Tongue (tissue), 2 donors: ENCODE data around the gene ANKS3. TPM values are rescaled to one million over a fixed set of nuclear protein-coding genes. Genes with fewer than 3 reads are reported as not detected.

Experiments
- DNase-seq: peaks from one replicate; pipeline ENCODE4 v3.0.0-alpha.2; 2015
- total RNA-seq: library from RNA; depleted of rRNA; stranded (reverse); fragments of >200 nt; gene quantifications from one replicate; pipeline ENCODE4 v1.2.3, GENCODE V29; 2014

ANKS3 gene
- total RNA-seq, 1 donor from 2014 or later: 20.7 TPM

DNA sequence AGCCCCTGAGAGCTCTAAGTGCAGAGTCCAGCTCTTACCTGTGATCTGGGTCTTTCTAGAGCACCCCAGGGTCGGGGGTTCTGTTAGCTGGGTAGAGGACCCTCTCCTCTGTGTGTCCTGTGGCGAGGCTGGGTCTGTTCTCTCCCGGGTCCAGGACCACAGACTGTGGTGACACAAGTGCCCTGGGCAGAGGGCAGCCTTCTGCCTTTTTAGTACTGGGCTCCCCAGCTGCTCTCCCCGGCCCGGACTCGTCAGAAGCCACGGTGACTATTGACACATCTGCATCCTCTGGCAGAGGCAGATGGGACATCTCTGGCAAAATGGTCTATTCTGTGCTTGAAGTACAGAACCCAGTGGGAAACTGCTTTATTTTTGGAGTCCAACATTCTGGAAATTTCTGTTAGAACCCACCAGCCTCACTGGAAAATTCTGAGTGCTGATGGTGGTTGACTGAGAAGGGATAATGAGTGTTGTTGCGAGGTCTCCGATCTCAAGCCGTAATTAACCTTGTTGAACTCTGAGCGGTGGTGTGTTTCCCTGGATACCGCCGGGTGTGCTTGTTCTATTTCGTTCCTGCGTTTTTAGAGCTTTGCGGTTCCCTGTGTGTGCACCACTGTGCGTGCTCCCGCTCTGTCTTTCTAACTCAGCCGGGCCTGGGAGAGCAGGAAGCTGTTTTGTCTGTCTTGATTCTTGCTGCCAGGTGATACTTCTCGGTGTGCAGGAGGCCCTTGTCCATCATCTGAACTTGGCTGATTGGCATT is 66.7 kb downstream of the ANKS3 start:
- DNase-seq: no peak

DNA sequence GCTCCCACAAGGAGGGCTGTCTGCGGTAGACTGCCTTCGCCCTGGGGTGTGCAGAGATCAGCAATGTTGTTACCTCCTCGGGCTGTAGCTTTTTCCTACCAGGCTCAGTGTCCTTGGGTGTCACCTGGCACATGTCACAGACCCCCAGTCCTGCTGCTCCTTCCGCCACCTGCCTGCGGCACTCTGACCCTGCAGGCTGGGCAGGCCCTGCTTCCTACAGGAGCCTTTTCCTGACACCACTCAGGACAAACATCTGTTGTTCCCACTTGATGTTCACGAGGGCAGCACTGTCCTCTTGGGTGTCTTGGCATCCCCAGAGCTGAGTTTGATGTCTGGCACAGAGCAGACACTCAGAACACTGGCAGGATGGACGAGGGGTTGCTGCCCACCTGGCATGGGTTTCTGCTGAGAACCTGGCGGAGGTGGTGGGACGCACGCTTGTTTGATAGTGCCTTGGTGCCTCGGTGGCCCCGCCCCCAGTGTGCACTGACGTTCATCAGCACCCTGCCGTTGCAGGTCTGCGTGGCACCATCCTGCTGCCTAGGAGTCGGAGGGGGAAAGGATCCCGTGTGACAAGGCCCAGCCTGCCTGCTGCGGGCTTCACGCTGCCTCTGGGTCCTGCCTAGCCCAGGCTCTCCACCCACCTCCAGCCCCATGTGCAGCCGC is 67.4 kb downstream of the ANKS3 start:
- no peak for DNase-seq

DNA sequence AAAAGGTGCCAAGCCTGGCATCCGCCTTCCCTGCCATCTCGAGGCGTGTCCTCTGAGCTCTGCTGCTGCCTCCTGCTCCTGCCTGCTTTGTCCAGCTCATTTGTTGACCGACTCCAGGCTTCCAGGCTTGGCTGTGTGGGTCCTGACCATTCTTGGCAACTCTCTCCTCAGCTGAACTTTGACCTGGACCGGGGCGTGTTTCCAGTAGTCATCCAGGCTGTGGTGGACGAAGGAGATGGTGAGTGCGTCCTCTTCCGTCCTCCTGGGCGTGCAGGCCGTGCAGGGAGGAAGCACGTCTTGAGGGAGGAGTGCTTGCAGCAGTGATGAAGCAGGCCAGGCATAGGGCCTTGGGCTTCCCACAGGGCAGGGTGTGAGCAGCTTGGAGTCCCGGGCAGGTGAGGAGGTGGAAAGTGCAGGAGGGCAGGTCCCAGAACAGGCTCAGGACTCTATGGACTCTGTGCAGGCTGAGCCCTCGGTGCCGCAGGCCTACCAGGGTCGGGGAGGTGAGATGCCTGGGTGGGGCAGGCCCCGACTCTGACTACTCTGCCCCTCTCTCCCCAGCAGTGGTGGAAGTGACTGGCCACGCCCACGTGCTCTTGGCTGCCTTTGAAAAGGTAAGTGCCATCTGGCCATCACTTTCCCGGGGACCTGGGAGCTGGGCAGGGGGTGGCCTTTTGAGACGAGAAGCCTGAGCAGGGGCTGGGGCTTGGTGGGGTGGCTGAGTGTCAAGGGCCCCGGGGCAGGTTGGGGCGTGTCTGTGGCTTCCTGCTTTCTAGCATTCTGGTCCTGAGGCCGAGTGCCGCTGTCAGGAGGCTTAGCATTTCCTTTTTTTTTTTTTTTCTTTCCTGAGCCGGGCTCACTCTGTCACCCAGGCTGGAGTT is 69.3 kb downstream of the ANKS3 start:
- DNase-seq: no peak

DNA sequence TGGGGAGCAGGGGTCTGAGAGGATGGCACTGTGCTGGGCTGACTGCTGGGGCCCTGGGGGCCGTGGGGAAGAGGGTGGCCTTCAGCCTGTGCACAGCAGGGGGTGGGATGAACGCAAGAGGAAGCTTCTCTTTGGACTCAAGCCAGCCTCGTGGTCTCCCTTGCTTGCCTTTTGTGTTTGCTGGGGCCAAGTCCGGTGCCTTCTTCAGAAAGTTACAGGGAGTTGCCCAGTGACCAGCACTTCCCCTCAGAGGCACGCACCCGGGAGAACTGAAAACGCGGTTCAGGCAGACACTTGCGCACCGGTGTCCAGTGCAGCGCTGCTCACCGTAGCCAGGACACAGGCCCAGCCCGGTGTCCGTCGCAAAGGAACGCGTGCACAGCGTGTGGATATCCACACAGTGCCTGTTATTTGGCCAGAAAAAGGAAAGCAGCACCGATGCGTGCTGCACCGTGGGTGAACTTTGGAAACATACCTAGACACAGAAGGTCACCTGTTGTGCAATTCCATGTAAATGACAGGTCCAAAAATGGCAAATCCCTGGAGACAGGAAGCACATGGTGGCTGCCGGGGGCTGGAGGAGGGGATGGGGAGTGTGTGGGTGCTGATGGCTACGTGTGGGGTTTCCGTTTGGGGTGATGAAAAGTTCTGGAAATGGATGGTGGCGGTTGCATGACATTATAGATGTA is 70.2 kb downstream of the ANKS3 start:
- DNase-seq: peak; percentile 24

DNA sequence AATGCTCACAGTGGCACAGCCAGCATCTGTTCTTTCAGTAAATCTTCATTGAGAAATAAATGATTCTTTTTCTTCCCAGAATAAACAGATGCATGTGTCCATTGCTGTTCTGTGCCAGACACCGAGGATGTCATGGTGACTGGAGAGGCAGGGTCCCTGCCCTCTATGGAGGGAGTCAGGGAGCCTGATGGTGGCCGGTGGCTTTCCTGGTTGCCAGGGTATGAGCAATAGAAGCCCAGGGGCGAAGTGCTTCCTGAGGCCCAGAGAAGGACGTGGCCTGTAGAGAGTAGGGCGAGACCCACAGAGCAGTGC is 70.7 kb downstream of the ANKS3 start:
- no peak for DNase-seq

DNA sequence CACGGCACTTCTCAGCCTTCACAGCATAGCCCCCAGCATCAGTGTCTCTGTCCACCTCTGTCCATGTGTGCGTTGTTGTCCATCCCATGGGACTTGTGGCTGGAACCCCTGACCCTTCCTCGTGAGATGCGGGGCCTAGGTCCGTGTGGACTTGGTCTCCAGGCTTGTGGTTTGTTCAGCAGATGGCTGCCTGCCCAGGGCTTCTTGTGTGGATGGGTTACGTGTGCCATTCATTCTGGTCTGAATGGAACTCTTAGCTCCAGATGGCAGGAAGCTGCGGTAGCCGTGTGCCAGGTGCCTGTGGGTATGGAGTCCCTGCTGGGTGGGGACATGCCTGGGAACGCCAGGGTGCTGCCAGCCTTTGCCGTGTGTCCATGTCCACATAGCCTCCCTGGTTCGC is 72.4 kb downstream of the ANKS3 start:
- no peak for DNase-seq

DNA sequence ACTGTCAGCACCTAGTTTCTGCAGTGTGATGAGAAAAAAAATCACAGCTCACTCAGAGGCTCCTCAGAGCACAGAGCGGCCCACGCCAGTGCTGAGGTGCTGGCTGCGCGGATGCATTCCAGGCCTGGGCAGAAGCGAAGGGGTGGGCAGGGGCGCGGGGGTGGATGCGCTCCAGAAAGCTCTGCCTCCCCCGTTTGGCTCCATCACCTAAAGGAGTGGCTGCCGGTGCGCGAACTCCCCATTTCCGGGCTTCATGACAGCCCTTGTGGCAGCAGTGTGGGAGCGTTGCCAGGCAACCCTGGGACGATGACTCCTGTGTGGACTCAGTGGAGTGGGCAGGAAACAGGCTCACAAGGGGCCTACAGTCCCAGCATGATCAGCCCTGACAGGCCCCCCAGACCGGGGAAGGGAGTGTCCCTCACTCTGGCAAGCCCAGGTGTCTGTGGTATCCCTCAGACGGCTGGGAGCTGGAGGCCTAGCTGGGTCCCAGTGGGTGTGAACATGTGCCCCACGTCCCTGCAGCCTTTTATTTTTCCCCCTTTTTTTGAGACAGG is 73.5 kb downstream of the ANKS3 start:
- peak; percentile 72 for DNase-seq

DNA sequence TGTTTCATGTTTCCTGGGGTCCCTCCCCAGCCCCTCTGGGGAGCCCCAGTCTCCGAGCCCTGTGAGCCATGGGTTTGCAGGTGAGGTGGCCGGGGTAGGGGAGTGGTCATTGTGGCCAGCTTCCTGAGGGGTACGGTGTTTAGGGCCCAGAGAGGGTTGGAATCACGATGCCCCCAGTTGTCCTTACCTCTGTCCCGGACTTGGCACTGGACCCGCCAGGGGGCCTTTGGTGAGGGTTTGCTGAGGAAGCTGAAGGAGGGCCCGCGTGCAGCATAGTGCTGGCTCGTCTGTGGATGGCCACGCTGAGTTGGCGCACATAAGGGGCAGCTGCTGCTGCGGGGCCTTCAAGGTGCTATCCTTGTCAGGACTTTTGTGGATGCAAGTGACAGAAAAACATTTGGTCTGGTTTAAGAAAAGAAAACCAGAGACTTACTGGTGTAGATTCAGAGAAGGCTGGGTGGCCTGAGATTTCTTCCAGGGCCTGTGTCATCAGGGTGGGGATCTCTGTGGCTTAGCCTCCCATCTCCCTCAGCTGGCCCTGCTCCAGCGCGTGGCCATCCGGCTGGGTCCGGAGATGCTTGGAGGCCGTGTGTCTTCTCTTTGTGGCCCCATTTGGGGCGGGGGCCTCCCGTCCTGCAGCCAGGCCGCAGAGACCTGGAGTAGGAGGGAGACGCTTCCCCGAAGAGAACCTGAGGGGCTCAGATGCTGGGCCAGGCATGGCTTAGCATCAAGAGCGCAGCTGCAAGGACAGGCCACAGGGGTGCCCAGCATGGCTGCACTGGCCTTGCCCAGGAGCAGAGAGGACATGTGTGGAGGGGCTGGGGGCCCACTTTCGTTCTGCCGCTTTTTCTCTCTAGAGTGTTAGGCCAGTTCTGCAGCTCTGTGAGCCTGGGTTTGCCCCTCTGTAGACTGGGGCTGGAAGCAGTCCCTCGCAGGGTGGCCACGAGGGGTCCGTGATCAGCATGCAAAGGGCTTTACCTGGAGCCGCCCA is 74.4 kb downstream of the ANKS3 start:
- DNase-seq: no peak

DNA sequence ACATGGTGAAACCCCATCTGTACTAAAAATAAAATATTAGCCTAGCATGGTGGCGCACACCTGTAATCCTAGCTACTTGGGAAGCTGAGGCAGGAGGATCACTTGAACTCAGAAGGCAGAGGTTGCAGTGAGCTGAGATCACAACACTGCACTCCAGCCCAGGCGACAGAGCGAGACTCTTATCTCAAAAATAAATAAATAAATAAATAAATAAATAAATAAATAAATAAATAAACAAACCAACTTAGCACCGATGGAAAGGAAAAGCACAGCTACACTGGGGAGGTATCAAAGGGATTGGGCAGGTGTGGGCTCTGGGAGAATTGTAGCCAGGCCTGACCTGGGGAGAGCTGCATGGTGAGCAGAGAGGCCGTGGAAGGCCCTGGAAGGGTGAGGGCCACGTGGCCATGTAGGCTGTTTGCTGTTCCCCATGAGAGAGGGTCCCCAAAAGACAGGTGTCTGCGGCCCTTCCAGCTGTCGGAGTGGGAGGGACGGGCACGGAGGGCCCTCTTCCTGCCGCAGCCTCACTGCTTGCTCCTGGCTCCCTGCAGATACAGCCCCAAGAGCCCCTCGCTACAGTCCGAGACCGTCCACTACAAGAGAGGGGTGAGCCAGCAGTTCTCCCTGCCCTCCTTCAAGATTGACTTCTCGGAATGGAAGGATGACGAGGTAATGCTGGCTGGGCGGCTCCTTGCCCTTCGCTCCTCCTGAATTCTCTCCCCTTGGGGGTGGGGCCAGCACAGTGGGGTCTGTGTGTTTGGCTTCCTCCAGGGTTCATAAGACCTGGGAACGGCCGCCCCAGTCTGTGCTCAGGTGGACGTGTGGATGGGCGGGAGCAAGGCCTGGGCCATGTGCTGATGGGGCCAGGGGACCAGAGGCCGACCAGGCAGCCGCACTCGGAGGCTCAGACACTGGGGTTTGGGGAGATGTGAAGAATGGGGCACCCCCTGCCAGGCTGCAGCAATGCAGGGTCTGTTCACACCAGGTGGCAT is 77.1 kb downstream of the ANKS3 start:
- no peak for DNase-seq

DNA sequence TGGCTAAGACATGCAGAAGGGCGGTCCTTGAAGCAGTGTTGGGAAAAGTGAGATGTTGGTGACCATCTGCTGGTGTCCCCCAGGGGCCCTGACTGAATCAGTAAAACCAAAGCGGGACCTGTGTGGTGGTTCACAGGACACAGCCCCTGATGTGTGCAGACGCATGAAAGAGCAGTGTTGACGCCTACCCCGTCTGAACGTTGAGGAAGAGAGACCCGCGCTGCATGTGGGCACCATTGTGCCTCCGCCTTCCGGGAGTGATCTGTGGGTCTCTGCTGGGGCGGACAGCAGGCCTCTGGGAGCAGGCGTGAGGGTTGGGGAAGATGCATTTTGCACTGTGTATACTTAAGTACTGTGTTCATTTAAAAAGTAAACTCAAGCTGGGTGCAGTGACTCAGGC is 77.8 kb downstream of the ANKS3 start:
- DNase-seq: no peak

DNA sequence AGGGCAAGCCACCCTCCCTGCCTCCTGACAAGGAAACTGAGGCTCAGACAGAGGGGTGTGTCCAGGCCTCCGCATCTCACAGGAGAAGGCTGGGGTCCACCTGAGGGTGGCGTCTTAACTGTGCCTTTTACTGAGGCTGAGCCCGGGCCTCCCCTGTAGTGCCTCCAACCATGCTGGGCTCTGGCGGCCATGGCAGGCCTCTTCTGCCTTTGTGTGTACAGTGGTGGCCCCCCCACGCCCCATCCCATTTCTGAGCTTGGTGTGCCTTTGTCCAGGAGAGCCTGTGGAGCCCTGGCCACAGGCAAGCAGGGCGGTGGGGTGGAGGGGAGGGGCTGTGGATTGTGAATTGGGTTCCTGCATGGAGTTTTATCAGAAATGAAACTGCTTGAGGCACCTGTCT is 78.3 kb downstream of the ANKS3 start:
- DNase-seq: no peak

DNA sequence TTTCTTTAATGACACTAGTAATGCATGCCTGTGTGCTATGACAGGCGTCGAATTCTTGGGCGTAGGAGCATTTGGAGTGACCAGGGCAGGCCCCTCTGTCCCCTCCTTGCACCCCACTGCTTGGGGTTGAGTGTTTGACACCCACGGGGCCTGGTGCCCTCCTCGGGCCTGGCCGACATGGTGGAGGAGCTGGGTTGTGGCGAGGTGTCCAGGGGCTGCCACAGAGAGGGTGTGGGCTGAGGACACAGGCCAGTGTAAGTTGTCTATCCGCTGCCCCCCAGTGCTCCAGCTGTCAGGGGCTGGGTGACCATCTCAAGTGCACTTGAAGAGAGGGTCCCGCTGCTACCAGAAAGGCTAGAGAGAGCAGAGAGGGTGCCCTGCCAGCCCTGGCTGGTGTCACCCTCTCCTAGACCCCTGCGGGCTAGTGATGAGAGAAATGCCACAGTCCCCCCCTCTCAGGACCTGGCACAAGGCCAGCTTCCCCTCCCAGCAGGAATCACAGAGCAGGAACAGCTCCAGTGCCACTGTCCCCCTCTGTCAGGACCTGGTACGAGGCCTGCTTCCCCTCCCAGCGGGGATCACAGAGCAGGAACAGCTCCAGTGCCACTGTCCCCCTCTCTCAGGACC is 79.0 kb downstream of the ANKS3 start:
- no peak for DNase-seq

DNA sequence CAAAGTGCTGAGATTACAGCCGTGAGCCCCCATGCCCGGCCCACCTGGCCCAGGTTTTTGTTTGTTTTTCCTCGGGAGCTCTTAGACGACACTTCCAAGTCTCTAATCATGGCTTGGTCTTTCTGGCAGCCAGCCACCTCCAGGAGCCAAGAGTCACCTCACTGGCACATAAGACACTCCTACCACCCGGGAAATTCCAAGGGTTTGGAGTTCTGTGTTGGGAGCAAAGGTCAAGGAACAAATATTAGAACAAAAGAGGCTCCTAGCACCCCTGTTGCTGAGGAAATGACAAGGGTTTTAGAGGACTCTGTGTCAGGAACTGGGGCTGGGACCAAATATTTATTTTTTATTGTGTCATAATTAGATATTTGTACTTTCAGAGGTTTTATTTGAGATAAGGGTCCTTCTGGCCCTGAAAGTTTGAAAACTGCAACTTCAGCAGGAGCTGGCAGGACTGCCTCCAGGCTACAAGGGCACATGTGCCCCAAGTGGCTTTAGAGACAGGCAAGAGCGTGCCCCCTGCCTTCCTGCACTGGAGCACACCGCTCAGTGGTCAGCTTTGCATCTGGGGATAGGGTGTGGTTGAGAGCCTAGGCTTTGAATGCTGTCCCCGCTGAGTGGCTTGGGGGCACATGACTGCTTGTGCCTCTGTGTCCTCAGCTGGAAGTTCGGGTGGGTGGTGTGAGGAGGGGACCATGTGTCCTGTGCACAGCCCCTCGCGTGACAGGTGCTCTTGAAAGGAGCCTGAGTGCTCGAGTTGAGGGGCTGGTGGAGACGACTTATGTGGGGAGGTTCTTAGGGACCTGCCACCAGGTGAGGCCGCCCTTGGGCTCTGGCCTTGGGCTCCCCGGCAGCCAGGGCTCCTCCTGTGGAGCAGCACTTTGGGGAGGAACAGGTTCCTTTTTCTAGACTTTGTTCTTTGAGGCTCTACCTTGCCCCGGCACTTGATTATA is 79.8 kb downstream of the ANKS3 start:
- no peak for DNase-seq

DNA sequence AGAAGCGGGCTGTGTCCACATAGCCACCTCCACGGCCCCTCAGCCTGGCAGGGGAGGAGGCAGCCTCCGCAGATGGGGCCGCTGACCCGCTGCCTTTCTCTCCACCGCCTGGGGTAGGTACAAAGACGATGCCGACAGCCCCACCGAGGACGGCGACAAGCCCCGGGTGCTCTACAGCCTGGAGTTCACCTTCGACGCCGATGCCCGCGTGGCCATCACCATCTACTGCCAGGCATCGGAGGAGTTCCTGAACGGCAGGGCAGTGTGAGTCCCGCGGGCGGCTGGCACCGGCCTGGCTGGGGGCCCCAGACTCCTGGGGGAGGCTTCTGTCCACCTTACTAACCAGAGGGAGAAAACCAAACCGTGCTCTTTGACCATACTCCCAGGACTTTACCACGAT is 81.5 kb downstream of the ANKS3 start:
- DNase-seq: no peak

DNA sequence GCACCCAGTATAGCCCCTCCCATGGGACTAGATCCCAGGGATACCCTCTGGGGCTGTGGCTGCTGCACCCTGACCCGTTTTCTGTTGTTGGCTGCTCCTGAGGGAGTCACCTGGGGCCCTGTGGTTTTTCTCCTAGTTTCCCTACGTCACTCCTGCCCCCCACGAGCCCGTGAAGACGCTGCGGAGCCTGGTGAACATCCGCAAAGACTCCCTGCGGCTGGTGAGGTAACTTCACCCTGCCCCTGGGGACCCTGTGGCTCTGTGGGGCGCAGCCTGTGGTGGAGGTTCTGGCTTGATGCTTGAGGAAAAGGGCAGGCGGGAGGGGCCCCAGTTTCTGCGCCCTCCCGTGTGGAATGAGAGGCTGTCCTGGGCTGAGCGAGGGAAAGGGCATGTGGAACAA is 82.2 kb downstream of the ANKS3 start:
- DNase-seq: no peak

DNA sequence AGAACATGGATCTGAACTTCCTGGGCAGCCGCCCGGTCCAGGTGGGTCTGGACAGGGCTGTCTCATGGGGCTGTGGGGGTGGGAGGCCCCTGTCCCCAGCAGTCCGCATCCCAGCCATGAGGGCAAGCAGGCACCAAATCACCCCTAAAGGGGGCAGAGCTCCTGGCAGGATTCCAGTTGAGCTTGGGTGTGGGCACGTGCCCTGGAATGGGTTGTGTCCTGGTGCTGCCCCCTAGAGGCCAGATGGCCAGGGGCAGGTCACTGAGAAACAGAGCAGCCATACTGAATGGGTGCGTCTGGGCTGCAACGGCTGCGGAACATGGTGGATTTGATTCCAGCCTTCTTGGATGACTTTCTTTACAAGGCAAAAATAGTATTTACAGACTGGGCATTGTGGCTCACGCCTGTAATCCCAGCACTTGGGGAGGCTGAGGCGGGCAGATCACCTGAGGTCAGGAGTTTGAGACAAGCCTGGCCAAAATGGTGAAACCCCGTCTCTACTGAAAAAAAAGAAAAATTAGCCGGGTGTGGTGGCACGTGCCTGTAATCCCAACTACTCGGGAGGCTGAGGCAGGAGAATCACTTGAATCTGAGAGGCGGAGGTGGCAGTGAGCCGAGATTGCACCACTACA is 83.5 kb downstream of the ANKS3 start:
- DNase-seq: peak; percentile 30

DNA sequence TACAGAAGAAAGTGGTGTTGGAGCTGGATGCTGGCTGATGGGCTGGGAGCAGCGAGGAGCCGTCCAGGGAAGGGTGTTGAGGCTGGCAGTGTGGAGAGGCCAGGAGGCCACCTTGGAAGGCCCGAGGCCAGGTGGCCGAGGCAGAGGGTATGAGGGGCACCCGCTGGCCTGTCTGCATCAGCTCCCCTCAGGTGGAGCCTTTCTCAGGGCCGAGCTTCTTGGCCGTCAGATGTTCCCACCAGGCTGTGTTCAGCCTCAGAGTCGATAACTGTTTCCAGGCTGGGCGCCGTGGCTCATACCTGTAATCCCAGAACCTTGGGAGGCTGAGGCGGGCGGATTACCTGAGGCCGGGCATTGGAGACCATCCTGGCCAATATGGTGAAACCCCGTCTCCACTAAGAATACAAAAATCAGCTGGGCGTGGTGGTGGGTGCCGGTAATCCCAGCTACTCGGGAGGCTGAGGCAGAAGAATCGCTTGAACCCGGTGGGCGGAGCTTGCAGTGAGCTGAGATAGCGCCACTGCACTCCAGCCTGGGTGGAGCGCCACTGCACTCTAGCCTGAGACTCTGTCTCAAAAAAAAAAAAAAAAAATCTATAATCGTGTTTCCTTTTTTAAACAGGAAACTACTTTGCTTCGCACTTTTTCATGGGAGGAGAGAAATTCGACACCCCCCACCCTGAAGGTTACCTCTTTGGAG is 84.2 kb downstream of the ANKS3 start:
- no peak for DNase-seq
